Tibial nerve (tissue), 4 donors: ENCODE data around the gene TSHZ3. TPM values are rescaled to one million over a fixed set of nuclear protein-coding genes. Genes with fewer than 3 reads are reported as not detected.

Experiments
- DNase-seq, 2 donors: peaks; one replicate each; pipeline ENCODE4 v3.0.0-alpha.2; 2019; ENCODE audit warnings: low spot score in 2 of 2
- H3K27ac ChIP-seq, 4 donors: fragments of 200-600 bp; sonication (generic) in 3 of 4; one replicate each; pipeline ENCODE4 v1.5.1; 2017 to 2019; ENCODE audit warnings: mild to moderate bottlenecking in 1 of 4
- H3K27me3 ChIP-seq, 2 donors: fragments of 200-600 bp; sonication (generic) in 1 of 2; one replicate each; pipeline versions ENCODE4 v1.5.1 to v1.6.0; 2017 to 2019
- H3K36me3 ChIP-seq, 3 donors: fragments of 200-600 bp; sonication (generic); one replicate each; pipeline ENCODE4 v1.5.1; 2018 to 2019
- H3K4me1 ChIP-seq, 4 donors: fragments of 200-600 bp; sonication (generic) in 3 of 4; one replicate each; pipeline ENCODE4 v1.5.1; 2017 to 2019
- H3K4me3 ChIP-seq, 4 donors: fragments of 200-600 bp; sonication (generic) in 3 of 4; one replicate each; pipeline ENCODE4 v1.5.1; 2017 to 2019; ENCODE audit warnings: mild to moderate bottlenecking in 1 of 4, moderate library complexity in 1 of 4
- H3K9me3 ChIP-seq, 4 donors: fragments of 200-600 bp; sonication (generic) in 3 of 4; one replicate each; pipeline ENCODE4 v1.5.1; 2017 to 2019
- EP300 ChIP-seq, 2 donors: sonication (generic); formaldehyde crosslinking; IDR thresholded peaks; one replicate each; pipeline ENCODE4 v1.6.1; 2017; ENCODE audit warnings: antibody characterized with exemption in 2 of 2, mild to moderate bottlenecking in 1 of 2
- POLR2A ChIP-seq, 2 donors: fragments of 450-650 bp; IDR thresholded peaks; one replicate each; pipeline ENCODE4 v1.6.1; 2017; ENCODE audit warnings: antibody characterized with exemption in 2 of 2, mild to moderate bottlenecking in 2 of 2, moderate library complexity in 2 of 2
- WGBS, 2 donors: methylation state at CpG; one replicate each; pipeline ENCODE4 v1.1.5; 2018; 5-methylcytosine and 5-hydroxymethylcytosine counted together
- total RNA-seq, 4 donors: library from RNA; depleted of rRNA; stranded (reverse); fragments of >200 nt; gene quantifications; one replicate each; pipeline ENCODE4 v1.1.0, GENCODE V29; 2016
- TF ChIP-seq, protein P1 (sequence below), 5 experiments: fragments of 200-600 bp in 3 of 5; fragments of 450-650 bp in 2 of 5; sonication (generic) in 3 of 5; IDR thresholded peaks; one replicate each; pipeline ENCODE4 v1.5.1; 2016 to 2019; ENCODE audit warnings: antibody characterized with exemption in 5 of 5, mild to moderate bottlenecking in 3 of 5, moderate library complexity in 2 of 5

The TSHZ3 gene
- total RNA-seq, 4 donors from 2014 or later: 20.4 to 22.4 (median 22.3) TPM

DNA sequence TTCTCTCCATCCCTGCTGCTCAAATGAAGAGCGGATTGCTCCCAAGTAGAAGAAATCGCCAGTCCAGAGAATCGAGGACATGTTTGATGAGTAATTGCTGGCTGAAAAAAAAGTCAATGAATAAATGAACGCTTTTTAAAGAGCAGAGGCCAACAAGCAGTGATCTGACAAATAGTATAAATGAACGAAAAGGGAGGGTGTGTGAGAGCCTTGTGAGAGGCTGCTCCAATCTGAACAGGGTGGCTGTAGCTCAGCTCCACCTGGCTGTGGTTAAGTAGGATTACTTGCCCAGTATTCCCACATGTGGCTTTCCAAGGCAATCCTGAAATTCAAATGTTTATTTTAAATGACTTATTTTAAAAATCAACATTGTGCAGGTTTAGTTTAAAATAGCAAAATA is 117.1 kb downstream of the TSHZ3 start:
- no peak overlapping the region for H3K27ac ChIP-seq
- TF ChIP-seq, protein P1, sequence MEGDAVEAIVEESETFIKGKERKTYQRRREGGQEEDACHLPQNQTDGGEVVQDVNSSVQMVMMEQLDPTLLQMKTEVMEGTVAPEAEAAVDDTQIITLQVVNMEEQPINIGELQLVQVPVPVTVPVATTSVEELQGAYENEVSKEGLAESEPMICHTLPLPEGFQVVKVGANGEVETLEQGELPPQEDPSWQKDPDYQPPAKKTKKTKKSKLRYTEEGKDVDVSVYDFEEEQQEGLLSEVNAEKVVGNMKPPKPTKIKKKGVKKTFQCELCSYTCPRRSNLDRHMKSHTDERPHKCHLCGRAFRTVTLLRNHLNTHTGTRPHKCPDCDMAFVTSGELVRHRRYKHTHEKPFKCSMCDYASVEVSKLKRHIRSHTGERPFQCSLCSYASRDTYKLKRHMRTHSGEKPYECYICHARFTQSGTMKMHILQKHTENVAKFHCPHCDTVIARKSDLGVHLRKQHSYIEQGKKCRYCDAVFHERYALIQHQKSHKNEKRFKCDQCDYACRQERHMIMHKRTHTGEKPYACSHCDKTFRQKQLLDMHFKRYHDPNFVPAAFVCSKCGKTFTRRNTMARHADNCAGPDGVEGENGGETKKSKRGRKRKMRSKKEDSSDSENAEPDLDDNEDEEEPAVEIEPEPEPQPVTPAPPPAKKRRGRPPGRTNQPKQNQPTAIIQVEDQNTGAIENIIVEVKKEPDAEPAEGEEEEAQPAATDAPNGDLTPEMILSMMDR (IDR thresholded peaks at IDR 0.05): no peak
- TF ChIP-seq POLR2A (IDR thresholded peaks at IDR 0.05): no peak
- no peak for TF ChIP-seq EP300 (IDR thresholded peaks at IDR 0.05)
- no peaks in the 10 kb centered on the region for H3K4me1 ChIP-seq
- H3K9me3 ChIP-seq: no peaks in the 10 kb centered on the region
- 50 to 63% methylated on average over 5 of the region's 5 CpGs for WGBS, 2 donors
- no peaks in the 10 kb centered on the region for H3K27me3 ChIP-seq
- H3K4me3 ChIP-seq: no peak overlapping the region
- no peaks in the 10 kb centered on the region for H3K36me3 ChIP-seq
- DNase-seq: no peak

DNA sequence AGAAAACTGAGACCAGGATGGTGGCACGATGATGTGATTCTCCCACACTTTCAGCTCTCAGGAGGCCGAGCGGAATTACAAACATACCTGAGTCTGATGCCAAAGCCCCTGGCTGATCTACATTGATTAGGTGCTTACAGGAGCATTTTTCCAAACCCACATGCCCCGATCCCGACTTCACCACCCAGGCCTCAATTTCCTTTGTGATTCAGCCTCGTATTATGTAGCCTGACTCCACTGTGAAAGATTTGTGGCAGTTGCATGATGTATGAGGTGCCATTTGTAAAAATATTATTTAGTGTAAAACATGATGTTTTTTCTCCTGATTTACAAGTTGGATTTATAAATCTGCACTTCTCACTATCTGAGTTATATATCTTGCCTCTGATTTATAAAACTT is 118.0 kb downstream of the TSHZ3 start:
- DNase-seq: no peak
- Histone ChIP-seq H3K4me1 (no peaks in the 10 kb centered on the region), H3K4me3 (no peak overlapping the region), H3K9me3 (no peaks in the 10 kb centered on the region), H3K27me3 (no peaks in the 10 kb centered on the region), H3K36me3 (no peaks in the 10 kb centered on the region), H3K27ac (no peak overlapping the region)
- no peak for TF ChIP-seq POLR2A (IDR thresholded peaks at IDR 0.05)
- TF ChIP-seq, protein P1 (IDR thresholded peaks at IDR 0.05): no peak
- no peak for TF ChIP-seq EP300 (IDR thresholded peaks at IDR 0.05)
- WGBS, 2 donors: 88 to 91% methylated on average over 6 of the region's 6 CpGs

DNA sequence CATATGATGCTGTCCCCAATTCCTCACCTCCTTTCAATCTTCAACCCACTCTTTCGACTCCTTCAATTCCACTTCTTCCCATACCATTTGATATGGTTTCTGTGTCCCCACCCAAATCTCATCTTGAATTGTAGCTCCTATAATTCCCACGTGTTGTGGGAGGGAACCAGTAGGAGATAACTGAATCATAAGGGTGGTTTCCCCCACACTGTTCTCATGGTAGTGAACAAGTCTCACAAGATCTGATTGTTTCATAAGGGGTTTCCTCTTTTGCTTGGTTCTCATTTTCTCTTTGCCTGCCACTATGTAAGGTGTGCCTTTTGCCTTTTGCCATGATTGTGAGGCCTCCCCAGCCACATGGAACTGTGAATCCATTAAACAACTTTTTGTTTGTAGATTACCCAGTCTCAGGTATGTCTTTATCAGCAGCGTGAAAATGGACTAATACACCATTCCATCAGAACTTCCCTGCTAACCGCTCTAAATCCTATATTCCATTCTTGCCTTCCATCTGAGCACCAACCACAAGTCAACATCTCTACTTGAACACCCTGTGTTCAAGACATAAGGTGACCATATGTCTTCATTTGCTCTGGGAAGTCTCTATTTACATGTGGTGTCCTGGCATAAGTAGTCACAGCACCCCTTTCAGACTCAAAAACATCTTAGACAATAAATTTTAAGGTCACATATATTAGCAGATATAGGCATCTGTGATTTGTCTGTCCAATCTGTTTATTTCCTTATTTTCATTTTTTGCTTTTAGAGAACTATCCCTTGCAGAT is 122.9 kb downstream of the TSHZ3 start:
- no peaks in the 10 kb centered on the region for H3K9me3 ChIP-seq
- no peak overlapping the region for H3K27ac ChIP-seq
- H3K4me3 ChIP-seq: no peak overlapping the region
- TF ChIP-seq POLR2A (IDR thresholded peaks at IDR 0.05): no peak
- no peak for TF ChIP-seq EP300 (IDR thresholded peaks at IDR 0.05)
- TF ChIP-seq, protein P1 (IDR thresholded peaks at IDR 0.05): no peak
- H3K27me3 ChIP-seq: no peaks in the 10 kb centered on the region
- WGBS, 2 donors: 89 to 95% methylated on average over 4 of the region's 4 CpGs
- no peaks in the 10 kb centered on the region for H3K36me3 ChIP-seq
- no peak for DNase-seq
- no peaks in the 10 kb centered on the region for H3K4me1 ChIP-seq
